Left kidney (tissue), 2 donors: Measurements from ENCODE around the gene OTUD1. TPM values are rescaled to one million over a fixed set of nuclear protein-coding genes. Genes with fewer than 3 reads are reported as not detected.

Source experiments
- DNase-seq: peaks from one replicate; pipeline ENCODE4 v3.0.0-alpha.2; 2013
- polyA plus RNA-seq: library from polyadenylated mRNA; unstranded; fragments of 120-200 nt; gene quantifications from one replicate; pipeline ENCODE4 v1.2.1, GENCODE V29; 2013; ENCODE audit not compliant: insufficient read length

Gene OTUD1
- polyA plus RNA-seq, 1 donor = 23.8 TPM

DNA sequence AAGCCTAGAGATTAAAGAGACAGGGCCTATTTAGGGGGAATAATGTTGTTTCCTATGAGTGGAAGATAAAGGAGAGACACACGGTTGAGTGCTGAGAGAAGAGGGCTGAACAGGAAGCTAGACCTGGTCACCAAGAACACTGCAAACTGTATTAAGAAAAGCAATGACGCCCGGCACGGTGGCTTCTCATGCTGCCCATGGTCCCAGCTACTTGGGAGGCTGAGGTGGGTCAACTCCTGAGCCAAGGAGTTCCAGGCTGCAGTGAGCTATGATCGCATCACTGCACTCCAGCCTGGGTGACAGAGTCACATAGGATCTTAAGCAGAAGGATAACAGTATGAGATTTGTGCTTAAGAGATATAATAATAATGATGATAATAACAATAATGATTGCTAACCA, 19.7 kb upstream of the OTUD1 start:
- DNase-seq = no peak

DNA sequence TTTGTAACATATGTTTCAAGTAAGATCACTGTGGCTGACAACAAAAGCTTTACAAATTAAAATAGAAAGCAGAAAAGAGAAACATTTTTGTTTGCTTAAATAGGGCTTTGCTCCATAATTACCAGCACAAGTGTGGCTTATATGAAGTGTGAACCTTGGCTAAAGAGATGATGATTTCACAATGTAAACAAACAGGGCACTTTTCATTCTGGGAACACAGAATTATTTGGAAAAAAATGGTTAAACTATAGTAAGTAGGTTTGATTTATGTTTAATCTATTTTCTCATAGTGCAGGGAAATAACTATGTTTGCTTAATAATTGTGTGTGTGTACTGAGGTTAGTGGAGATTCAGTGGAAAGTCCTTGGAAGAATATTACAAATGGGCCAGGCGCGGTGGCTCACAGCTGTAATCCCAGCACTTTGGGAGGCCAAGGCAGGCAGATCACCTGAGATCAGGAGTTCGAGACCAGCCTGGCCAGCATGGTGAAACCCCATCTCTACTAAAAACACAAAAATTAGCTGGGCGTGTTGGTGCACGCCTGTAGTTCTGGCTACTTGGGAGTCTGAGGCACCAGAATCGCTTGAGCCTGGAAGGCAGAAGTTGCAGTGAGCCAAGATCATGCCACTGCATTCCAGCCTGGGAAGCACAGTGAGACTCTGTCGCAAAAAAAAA, 19.1 kb upstream of the OTUD1 start:
- no peak for DNase-seq

DNA sequence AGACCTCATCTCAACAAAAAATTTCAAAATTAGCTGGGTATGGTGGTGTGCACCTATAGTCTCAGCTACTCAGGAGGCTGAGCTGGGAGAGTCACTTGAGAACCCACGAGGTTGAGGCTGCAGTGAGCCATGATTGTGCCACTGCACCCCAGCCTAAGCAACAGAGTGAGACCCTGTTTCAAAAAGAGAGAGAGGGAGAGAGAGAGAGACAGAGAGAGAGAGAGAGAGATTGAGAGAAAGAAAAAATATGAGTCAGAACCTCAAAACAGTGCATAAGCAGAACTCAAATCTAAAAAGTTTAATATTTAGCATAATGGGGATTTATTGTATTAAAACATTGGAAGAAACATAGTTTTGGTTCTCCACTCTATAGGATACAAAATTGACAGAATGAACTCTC, 17.5 kb upstream of the OTUD1 start:
- no peak for DNase-seq

DNA sequence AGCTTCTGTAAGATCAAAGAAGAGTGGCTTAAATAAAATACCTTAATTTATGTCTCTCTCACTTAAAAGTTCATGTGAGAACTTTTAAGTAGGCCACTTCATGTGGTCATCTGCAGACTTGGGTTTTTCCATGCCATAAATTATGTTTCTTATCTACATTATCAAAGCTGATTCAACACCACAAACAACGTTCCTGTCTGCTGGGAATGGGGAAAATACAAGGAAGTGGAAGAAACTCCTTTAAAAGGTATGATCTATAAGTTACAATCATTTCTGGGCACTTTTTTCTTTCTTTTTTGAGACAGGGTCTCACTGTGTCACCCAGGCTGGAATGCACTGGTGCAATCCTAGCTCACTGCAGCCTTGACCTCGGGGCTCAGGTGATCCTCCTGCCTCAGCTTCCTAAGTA, 16.9 kb upstream of the OTUD1 start:
- DNase-seq = no peak

DNA sequence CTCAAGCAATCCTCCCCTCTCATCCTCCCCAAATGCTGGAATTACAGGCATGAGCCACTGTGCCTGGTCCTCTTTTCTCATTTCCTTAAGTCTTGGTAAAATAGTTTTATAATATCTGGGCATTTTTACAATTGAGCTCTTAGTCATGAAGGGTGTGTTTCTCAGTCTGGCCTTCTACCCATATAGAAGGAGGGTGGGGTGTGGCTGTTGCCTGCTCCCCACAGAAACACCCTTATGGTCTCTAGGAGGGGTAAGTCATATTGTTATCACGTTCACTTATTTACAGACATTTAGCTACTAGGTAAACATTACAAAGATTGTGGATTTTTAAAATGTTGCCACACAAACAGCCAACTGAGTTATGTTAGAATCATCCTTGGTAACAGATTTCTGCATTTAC, 6.7 kb upstream of the OTUD1 start:
- no peak for DNase-seq

DNA sequence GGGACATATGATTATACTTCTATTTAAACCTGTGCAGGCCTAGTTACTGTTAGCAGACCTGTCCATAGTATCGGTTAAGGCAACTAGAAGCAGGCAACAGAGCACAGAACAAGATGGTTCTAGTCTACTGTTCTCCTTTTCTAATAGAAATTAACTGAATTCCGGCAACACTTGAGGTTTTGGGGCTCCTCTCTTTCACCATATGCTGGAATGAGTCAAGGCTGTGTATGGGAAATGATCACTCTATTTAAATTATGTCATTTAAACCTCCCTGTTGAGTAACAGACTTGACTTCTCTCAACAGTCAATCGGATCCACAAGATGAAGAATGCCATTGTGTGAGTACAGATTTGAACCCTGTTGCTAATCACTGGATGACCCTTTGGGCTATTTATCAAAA, 6.2 kb upstream of the OTUD1 start:
- DNase-seq = no peak

DNA sequence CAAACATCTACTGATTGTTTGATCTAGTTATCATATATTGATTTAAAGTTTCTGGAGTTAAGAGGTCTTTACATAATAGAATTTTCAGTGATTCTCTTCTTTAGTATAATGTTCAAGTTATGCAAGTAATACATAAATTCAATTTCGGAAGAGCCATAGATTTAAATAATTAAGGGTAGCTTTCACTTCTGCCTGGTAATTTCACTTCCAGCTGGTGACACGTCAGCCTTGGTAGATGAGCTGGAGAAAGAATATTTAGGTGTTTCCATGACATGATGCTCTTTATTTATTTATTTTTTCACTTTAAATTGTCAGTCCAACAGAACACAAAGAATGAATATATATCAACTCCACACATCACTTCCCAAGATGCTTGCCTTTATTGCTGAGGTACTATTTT, 5.2 kb upstream of the OTUD1 start:
- DNase-seq = no peak

DNA sequence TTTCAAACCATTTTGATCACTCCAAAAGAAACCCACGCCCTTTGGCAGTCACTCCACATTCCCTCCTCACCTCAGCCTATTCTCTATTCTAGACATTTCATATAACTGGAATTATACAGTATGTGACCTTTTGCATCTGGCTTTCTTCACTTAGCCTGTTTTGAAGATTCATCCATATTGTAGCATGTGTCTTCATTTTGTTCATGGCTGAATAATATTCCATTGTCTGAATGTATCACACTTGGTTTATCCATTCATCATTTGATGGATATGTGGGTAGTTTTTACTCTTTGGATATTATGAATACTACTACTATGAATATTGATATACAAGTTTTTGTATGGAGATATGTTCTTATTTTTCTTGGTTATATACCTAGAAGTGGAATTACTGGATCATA, 3.5 kb upstream of the OTUD1 start:
- no peak for DNase-seq

DNA sequence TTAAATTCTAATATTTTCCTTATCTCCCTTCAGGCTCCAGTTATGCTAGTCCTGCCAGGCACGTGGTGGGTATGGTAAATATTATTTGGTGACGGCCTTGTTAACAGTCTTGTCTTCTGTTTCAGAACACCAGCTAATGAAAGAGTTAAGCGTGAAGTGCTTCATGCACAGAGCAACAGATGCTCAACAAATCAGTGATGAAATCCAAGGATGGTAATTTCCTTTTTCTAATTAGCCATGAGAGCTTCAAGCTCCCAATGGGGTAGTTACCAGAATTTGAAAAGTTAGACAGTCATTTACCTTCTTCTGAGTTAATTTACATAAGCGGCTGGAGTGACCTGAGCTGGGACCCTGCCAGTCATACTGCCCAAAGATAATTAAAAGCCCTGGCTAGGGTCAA, 1.9 kb upstream of the OTUD1 start:
- DNase-seq = no peak

DNA sequence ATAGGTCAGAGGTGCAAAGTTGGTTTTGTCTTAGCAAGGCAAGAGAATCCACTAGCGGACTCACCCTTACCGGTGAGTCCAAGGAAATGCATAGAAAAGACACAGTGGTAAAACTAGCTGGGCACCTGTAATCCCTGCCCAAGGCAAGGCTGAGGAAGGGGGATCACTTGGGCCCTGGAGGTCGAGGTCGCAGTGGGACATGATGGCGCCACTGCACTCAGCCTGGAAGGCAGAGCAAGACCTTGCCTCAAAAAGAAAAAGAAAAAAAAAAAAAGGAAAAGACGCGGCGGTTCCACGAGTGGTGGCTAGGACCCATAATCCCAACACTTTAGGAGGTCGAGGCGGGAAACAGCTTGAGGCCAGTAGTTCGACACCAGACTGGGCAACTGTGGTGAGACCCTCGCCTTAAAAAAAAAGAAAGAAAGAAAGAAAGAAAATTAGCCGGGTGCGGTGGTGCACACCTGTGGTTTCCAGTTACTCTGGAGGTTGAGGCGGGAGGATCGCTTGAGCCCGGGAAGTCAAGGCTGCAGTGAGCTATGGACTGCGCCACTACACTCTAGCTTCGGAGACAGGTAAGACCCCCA, 820 bp upstream of the OTUD1 start:
- DNase-seq = no peak

DNA sequence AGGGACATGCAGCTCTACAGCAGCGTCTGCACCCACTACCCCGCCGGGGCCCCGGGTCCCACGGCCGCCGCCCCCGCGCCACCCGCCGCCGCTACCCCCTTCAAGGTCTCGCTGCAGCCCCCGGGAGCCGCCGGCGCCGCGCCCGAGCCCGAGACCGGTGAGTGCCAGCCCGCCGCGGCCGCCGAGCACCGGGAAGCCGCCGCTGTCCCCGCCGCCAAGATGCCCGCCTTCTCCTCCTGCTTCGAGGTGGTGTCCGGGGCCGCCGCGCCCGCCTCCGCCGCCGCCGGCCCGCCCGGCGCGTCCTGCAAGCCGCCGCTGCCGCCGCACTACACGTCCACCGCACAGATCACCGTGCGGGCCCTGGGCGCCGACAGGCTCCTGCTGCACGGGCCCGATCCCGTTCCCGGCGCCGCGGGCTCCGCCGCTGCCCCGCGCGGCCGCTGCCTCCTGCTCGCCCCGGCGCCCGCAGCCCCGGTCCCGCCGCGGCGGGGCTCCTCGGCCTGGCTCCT, 631 bp downstream of the OTUD1 start:
- no peak for DNase-seq

DNA sequence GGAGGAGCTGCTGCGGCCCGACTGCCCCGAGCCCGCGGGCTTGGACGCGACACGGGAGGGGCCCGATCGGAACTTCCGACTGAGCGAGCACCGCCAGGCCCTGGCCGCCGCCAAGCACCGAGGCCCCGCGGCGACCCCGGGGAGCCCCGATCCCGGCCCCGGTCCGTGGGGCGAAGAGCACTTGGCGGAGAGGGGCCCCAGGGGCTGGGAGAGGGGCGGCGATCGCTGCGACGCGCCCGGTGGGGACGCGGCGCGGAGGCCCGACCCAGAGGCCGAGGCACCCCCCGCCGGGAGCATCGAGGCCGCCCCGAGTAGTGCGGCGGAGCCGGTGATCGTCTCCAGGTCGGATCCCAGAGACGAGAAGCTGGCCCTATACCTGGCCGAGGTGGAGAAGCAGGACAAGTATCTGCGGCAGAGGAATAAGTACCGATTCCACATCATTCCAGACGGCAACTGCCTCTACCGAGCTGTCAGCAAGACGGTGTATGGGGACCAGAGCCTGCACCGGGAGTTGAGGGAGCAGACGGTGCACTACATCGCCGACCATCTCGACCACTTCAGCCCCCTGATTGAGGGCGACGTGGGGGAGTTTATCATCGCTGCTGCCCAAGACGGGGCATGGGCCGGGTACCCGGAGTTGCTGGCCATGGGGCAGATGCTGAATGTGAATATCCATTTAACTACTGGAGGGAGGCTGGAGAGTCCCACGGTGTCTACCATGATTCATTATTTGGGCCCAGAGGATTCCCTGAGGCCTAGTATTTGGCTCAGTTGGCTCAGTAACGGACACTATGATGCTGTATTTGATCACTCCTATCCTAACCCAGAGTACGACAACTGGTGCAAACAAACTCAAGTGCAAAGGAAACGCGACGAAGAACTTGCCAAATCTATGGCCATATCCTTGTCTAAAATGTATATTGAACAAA, 1.4 kb downstream of the OTUD1 start:
- peak; percentile 33 for DNase-seq

DNA sequence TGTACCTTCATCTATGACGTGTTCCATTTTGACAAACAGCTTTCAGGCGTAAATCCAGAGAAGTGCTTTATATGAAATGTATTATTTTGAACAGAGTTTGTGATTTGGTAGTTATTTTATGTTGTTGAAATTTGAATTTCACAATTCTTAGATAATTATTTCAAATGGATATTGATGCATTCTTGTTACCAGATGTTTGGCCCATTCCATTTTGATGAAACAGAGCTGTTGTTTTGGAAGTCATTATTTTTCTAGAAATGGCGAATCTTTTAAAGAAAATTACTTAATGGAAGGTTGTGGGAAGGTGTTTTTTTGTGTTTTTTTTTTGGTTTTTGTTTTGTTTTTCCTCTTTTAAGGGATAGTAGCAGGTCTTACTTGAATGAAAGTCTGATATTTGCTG, 2.4 kb downstream of the OTUD1 start:
- DNase-seq = no peak

DNA sequence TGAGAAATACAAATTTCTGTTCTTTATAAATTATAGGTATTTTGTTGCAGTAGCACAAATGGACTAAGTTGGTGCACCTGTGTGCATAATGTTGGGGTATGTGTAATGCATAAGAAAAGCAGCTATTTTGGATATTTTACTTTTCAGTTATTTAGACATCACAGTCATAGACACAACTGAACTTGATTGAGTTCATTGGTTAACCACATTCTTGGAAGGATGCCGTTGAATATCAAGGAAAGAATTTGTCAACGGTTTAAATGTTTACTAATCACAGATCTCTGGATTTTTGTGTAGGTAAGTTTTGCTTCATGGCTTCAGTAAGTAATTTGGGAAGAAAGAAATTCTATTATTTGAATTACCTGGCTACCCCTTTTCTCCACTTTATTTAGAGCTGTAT, 4.1 kb downstream of the OTUD1 start:
- no peak for DNase-seq

DNA sequence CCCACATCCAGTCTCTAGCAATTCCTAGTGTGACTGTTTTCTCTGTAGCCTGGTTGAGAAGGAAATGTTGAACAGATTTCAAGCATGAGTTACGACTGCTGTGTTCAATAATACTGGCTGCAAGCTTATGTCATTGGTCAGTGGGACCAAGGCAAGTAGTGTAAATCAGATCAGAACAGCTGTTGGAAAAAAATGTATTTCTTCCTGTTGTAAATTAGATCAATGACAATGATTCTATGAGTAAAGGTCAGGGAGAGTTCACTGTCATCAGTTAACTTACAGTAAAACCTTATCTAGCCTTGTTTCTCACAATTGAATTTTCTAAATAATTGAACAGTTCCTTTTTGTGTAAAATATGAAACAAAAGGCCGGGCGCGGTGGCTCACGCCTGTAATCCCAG, 6.7 kb downstream of the OTUD1 start:
- no peak for DNase-seq

DNA sequence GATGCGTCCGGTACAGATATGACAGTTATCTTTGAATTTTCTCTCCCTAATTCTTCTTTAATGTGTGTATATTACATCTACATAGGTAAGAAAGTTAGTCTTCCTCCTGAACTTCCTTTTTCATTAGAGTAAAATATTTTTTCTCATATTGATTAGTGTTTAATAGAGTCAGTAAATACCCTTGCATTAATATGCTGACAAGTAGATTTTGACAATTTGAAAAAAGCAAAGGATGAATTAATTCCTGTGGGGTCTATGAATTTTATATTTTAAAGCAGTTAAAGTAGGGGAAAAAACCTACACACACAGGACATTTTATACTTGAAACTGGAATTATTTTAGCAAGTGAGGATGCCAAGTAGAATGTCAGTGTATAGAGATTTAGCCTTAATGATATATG, 9.4 kb downstream of the OTUD1 start:
- DNase-seq = no peak

DNA sequence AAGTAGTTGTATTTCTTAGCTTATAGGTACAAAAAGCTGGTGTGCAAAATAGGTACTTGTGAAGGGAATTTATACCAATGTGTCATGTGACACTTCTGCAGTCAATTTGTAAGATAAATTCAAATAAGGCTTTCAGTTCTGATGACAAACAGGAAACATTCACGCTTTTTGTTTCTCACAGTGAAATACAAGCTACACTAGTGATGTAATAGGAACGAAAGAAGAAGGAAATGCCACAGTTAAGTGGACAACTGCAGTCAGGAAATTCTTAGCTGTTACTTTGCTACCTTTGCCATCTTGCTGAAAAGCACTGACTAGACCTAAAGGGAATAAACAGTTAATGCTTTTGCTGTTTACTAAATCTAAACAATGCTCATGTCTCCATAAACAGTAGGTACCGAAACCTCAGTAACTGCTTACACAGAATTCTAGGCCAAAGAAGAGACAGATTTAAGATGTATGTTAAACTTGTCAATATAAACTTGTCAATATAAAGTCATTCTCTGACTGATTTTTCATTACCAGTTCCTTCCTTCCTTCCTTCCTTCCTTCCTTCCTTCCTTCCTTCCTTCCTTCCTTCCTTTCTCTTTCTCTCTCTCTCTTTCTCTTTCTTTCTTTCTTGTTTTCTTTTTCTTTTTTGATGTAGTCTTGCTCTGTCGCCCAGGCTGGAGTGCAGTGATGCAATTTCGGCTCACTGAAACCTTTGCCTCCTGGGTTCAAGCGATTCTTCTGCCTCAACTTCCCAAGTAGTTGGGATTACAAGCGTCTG, 10.1 kb downstream of the OTUD1 start:
- no peak for DNase-seq

DNA sequence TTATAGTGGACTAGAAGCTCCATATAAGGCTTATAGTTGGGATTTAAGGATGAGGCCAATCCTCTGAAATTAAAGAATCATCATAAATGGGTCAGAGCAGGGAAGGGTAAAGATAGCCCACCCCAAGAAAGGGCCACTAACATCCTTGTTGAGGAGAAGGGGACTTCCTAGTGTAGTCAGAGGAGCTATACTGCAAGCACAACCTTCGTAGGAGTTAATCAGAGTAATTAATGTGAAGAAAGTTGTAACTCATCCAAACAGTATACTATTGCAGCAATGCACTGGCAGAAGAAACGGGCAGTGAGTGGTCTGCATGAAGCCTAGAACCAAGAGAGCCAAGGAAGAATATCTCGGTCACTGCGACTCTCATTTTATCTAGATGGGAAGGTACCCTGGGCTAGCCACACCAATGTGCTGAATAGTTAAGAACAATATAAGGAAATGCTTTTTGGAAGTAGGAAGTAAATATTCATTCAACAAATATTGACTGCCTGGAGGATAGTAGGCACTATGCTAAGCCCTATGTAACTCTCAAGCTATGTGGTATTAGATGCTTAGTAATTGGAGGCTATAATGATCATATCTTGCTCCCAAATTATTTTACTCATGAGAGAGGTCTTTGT, 13.3 kb downstream of the OTUD1 start:
- DNase-seq = no peak

DNA sequence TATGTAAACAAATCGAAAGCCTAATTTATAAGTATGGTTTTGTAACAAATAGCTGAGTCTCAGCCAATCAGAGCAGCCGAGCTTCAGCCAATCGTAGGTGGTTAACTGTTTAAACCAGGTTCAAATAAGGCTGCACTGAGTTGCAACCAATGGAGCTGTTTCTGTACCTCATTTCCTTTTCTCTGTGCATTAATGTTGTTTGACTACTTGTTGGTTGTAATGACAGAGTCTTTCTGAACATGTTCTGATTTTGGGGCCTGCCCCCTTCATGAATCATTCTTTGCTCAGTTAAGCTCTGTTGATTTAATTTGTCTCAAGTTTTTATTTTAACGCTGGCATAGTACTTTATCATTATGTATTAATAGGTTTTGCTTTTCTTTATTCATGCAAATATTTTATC, 14.6 kb downstream of the OTUD1 start:
- DNase-seq = no peak

DNA sequence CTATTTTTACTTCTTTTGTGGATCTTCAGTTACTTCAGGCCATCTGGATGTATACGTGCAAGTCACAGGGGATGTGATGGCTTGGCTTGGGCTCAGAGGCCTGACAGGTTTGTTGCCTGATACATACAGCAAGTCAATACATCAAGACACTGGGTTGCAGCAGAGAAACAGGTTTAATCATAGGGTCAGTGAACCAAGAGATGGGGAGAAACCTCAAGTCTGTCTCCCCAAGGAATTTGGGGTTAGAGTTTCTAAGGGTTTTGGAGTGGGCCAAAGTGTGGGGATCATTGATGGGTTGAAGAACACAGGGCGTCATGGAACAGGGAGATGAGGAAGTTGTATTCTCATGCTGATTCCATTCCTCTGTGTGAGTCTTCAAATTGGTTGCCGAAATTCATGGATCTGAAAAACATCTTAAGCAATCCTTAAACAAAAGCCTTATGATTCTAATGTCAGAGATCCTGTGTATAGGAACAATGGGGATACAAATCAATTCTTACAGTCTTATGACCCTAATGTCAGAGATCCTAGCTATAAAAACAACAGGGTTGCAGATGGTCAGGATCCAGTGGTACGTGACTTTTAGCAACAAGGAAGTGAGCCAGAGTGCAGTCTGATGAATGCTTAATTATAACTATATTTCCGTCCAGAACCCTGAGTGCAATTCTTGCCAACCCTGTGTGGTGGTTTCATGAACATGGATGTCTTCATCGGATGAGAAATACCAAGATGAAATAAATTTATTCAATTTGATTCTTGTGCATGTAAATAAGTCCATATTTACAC, 18.9 kb downstream of the OTUD1 start:
- no peak for DNase-seq

DNA sequence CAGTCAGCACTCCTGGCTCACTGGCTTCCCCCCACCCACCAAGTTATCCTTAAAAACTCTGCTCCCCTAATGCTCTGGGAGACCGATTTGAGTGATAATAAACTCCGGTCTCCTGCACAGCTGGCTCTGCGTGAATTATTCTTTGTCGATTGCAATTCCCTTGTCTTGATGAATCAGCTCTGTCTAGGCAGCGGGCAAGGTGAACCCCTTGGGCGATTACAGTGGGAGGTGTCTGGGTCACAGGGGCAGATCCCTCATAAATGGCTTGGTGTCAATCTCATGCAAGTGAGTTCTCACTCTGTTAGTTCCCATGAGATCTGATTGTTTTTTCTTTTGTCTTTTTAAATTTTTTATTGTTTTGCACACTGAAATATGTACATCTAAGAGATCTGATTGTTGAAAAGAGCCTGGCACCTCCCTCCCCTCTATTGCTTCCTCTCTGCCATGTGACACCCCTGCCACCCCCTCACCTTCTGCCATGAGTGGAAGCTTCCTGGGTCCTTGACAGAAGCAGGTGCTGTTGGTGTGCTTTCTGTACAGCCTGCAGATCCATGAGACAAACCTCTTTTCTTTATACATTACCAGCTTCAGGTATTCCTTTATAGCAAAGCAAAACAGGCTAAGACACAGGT, 20.5 kb downstream of the OTUD1 start:
- DNase-seq = no peak
